Measurements from ENCODE around the gene HCAR3. TPM values are rescaled to one million over a fixed set of nuclear protein-coding genes. Genes with fewer than 3 reads are reported as not detected.
A peak's percentile ranks its signal among the peaks of the same experiment; 100 is the strongest.

HCAR3 gene
- total and polyA plus RNA-seq, 2 of the 13 experiments (the other 11 are each of a cell fraction or from before 2014, with no cell fraction given), result 0.11 to 12.8 TPM

DNA sequence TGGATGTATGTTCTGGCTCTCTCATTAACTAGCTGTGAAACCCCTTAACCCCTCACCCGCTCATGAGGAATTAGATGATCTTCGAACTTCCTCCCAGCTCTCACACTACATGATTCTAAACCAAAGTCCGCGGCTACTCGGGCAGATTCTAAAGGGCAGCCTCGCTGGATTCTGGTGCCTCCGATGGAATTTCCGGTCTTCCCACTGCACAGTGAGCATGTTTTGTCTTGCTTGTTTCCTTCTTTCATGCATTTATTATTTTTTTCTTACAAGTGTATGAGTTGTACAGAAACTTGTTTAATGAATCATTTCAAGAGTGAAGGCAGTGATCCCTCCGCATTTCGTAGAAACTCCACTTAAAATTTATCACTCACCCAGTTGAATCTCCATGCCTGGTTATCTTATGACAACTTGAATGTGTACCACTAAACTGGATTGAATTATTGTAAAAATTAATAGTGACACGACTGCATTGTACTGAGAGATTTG lies 4.5 kb upstream of the HCAR3 start (continued):
- no peak for TF ChIP-seq ZNF441 (CRISPR knock-in tag; IDR thresholded peaks at IDR 0.05; ENCODE audit: borderline replicate concordance)
- TF ChIP-seq ZGPAT (CRISPR knock-in tag; IDR thresholded peaks at IDR 0.05), result peak; percentile 59; the same call in 1 of the 2 replicates
- no peak for TF ChIP-seq ZKSCAN5 (CRISPR knock-in tag; IDR thresholded peaks at IDR 0.05)
- TF ChIP-seq FOSL1 (CRISPR knock-in tag; IDR thresholded peaks at IDR 0.05; ENCODE audit: borderline replicate concordance), result no peak
- no peak for TF ChIP-seq CAMTA2 (CRISPR knock-in tag; IDR thresholded peaks at IDR 0.05; ENCODE audit: borderline replicate concordance)
- no peak for TF ChIP-seq TSC22D2 (CRISPR knock-in tag; IDR thresholded peaks at IDR 0.05; ENCODE audit: borderline replicate concordance)
- no peak for TF ChIP-seq HCFC1 (IDR thresholded peaks at IDR 0.05; ENCODE audit: low read depth, low read length)
- no peak for TF ChIP-seq AKNA (CRISPR knock-in tag; IDR thresholded peaks at IDR 0.05; ENCODE audit: borderline replicate concordance)
- no peak for TF ChIP-seq ZNF367 (CRISPR knock-in tag; IDR thresholded peaks at IDR 0.05; ENCODE audit: borderline replicate concordance)
- no peak for TF ChIP-seq ZBTB10 (CRISPR knock-in tag; IDR thresholded peaks at IDR 0.05; ENCODE audit: borderline replicate concordance)
- peak; percentile 14 for TF ChIP-seq YY1 (IDR thresholded peaks at IDR 0.05; ENCODE audit: insufficient read depth, insufficient replicate concordance, low read depth, low read length)
- no peak for TF ChIP-seq NFKB2 (CRISPR knock-in tag; IDR thresholded peaks at IDR 0.05; ENCODE audit: borderline replicate concordance)
- TF ChIP-seq EHMT2 (IDR thresholded peaks at IDR 0.05; ENCODE audit: borderline replicate concordance, low read depth, low read length), result no peak
- no peak for TF ChIP-seq ZNF564 (CRISPR knock-in tag; IDR thresholded peaks at IDR 0.05)
- TF ChIP-seq ZBTB43 (CRISPR knock-in tag; conservative IDR thresholded peaks at IDR 0.05), result no peak
- TF ChIP-seq HNRNPH1 (optimal IDR thresholded peaks at IDR 0.05; ENCODE audit: low read depth, low read length), result no peak
- TF ChIP-seq AKAP8 (CRISPR knock-in tag; IDR thresholded peaks at IDR 0.05), result no peak
- TF ChIP-seq ZFP36L1 (CRISPR knock-in tag; IDR thresholded peaks at IDR 0.05), result no peak
- TF ChIP-seq ZFP36L2 (CRISPR knock-in tag; IDR thresholded peaks at IDR 0.05), result no peak
- no peak for TF ChIP-seq ZNF33A (CRISPR knock-in tag; IDR thresholded peaks at IDR 0.05; ENCODE audit: borderline replicate concordance)
